Measurements from ENCODE around the gene RRP15.

DNA sequence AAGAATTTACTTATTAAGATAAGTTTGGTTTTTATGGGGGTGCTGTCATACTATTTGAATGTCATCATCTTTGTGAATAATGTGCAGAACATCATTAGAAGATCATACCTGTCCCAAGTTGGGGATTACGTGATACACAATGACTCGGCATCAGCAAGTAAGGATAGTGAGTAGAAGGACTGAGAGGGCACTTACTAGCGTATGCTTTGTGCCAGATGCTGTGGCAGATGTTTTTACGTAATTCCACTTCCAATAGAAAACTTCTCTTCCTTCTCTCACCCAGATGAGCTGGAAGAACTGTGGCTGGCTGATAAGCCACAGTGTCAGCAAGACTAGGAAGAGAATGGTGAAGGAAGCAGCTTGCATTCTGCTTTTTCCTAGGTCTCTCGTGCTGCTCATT, 32.0 kb downstream of the RRP15 start:
- no peak for TF ChIP-seq CTCF (IDR thresholded peaks at IDR 0.05 in 4 of 5, conservative IDR thresholded peaks at IDR 0.05 in 1 of 5)
- no peak for TF ChIP-seq POLR2A (IDR thresholded peaks at IDR 0.05)

Measured in gastrocnemius medialis (tissue), 4 donors.